Activated T-cell treated with anti-CD3 and anti-CD28 coated beads, Interleukin-2, amount 50 U/mL, for 4 hours (primary cell): ENCODE measurements around the gene PRKG1. TPM values are rescaled to one million over a fixed set of nuclear protein-coding genes. Genes with fewer than 3 reads are reported as not detected.
"Not testable (repeated sequence)": the region's sequence is repeated elsewhere in the genome, so short reads cannot be mapped to it uniquely, and the experiment has no call there.

Source experiments
- ATAC-seq, 2 donors: fragments of 200-7000 bp; cut with Tn5 transposase; one replicate each; pipeline ENCODE4 v1.10.0; 2021
- DNase-seq: peaks from one replicate; pipeline ENCODE4 v3.0.0-alpha.2; 2020
- H3K27me3 Mint-ChIP-seq: one replicate; pipeline ENCODE4 v1.8.0; 2021; ENCODE audit warnings: low read depth, mixed read lengths
- H3K36me3 Mint-ChIP-seq: one replicate; pipeline ENCODE4 v1.8.0; 2022; ENCODE audit warnings: mixed read lengths; ENCODE audit not compliant: insufficient read depth
- H3K4me1 Mint-ChIP-seq: one replicate; pipeline ENCODE4 v1.8.0; 2021; ENCODE audit warnings: low read depth, mixed read lengths
- H3K4me3 Mint-ChIP-seq: one replicate; pipeline ENCODE4 v1.8.0; 2021; ENCODE audit warnings: mild to moderate bottlenecking, moderate library complexity, mixed read lengths
- H3K9me3 Mint-ChIP-seq: one replicate; pipeline ENCODE4 v1.8.0; 2021; ENCODE audit warnings: mixed read lengths
- total RNA-seq, 3 donors: library from RNA; stranded (reverse); gene quantifications; one replicate each; pipeline ENCODE4 v1.2.1, GENCODE V29; 2021

The PRKG1 gene
- total RNA-seq, 3 donors from 2014 or later: 0.08 TPM; not detected in 2

DNA sequence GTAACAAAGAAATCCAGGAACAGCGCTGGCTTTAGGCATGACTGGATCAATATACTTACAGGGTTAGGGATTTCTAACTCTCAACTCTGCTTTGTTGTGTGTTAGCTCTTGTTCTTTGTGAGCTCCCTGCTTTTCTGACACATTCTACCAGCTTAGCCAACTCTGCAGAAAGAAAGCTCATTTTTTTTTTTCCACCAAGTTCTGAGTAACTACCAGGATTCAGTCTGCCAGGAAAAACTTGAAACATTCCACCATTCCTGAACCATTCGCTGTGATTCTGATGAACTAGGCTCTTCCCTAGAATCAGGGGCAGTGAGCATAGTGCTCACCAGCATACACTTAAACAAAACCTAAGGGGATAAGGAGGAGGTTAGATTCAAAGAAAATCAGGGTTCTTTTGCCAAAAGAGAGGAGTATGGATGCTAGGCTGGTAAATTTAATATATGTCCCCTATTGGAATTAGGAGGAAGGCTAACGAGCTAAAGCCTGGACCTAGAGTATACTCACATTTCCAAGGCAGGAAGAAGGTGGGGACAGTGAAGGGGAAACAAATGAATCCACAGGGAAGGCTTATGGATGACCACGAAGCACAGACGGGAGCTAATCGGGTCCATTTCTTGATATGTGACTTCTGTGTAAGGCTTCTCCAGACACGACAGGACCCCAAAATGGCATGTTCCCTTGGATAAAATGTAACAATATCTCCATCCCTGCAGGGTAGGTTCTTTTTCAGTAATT, 183.4 kb downstream of the PRKG1 start:
- Mint-ChIP-seq H3K27me3 (peaks cover 1% of the 10 kb centered on the region), H3K36me3 (no peaks in the 10 kb centered on the region), H3K4me3 (no peak overlapping the region), H3K9me3 (no peaks in the 10 kb centered on the region), H3K4me1 (no peaks in the 10 kb centered on the region)
- DNase-seq: no peak
- ATAC-seq: no peak

DNA sequence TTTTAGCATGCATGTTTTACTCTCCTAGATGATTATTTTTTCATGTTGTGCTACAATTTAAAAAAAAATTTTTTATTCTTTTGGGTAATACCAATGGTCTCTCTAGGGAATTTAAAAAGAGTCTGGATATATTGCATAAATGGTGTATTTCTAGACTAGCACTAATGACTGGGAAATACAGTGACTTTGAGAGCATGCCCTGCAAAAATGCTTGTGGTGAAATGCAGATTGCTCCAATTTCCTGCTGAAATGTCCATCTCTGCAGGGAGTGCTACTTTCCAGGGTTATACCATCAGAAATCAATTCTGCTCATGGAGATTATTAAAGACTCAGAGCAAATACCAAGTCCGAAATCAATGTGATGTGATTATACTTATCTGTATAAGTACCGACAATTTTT, 186.1 kb downstream of the PRKG1 start:
- no peaks in the 10 kb centered on the region for H3K9me3 Mint-ChIP-seq
- no peak for DNase-seq
- H3K4me3 Mint-ChIP-seq: no peak overlapping the region
- no peak for ATAC-seq
- no peaks in the 10 kb centered on the region for H3K4me1 Mint-ChIP-seq
- H3K36me3 Mint-ChIP-seq: no peaks in the 10 kb centered on the region
- peaks cover 4% of the 10 kb centered on the region for H3K27me3 Mint-ChIP-seq

DNA sequence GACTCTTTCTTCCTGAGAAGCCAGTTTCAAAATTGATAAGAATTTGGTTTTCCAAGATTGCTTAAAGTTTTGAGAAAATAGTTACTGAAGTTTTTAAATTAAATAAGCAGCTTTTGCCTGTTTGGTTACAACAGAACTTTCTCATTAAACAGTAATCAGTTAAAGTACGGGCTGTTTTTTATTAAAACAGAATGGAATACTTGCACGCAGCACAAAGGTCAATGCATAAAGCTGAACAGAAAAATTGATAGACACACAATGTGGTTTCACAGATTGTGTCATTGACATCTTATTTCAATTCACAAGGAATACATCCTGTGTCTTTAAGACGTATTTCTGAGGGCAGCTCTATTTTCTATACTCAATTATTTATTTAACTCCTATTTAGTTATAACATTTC, 192.2 kb downstream of the PRKG1 start:
- Mint-ChIP-seq H3K4me1 (no peaks in the 10 kb centered on the region), H3K9me3 (no peaks in the 10 kb centered on the region), H3K27me3 (peaks cover 6% of the 10 kb centered on the region), H3K36me3 (no peaks in the 10 kb centered on the region), H3K4me3 (no peak overlapping the region)
- no peak for ATAC-seq
- DNase-seq: no peak

DNA sequence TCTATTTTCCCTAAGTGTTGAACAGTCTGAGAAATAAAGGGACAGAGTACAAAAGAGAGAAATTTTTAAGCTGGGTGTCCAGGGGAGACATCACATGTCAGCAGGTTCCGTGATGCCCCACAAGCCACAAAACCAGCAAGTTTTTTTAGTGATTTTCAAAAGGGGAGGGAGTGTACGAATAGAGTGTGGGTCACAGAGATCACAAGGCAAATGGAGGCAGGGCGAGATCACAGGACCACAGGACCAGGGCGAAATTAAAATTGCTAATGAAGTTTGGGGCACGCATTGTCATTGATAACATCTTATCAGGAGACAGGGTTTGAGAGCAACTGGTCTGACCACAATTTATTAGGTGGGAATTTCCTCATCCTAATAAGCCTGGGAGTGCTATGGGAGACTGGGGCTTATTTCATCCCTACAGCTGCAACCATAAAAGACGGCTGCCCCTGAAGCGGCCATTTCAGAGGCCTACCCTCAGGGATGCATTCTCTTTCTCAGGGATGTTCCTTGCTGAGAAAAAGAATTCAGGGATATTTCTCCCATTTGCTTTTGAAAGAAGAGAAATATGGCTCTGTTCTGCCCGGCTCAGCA, 193.8 kb downstream of the PRKG1 start:
- not testable (repeated sequence) for H3K4me1 Mint-ChIP-seq, H3K4me3 Mint-ChIP-seq, H3K27me3 Mint-ChIP-seq, H3K36me3 Mint-ChIP-seq, H3K9me3 Mint-ChIP-seq, ATAC-seq, DNase-seq

DNA sequence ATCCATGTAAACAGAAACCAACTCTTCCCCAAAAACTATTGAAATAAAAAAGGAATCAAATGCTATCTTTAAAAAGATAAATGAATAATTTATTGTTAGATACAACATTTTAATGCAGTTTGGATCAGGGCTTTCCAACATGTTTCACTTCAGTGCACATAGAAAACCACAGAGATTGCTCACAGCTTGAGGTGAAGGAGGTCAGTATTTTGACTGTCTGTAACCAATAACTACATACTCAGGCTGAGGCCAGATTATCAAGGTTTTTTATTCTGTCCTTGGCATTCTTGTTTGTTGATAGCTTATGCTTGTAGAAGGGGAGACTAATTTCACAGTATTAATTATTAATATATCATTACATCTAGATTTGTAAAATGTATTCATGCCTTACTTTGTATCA, 195.5 kb downstream of the PRKG1 start:
- no peak for ATAC-seq
- no peaks in the 10 kb centered on the region for H3K36me3 Mint-ChIP-seq
- no peaks in the 10 kb centered on the region for H3K4me1 Mint-ChIP-seq

DNA sequence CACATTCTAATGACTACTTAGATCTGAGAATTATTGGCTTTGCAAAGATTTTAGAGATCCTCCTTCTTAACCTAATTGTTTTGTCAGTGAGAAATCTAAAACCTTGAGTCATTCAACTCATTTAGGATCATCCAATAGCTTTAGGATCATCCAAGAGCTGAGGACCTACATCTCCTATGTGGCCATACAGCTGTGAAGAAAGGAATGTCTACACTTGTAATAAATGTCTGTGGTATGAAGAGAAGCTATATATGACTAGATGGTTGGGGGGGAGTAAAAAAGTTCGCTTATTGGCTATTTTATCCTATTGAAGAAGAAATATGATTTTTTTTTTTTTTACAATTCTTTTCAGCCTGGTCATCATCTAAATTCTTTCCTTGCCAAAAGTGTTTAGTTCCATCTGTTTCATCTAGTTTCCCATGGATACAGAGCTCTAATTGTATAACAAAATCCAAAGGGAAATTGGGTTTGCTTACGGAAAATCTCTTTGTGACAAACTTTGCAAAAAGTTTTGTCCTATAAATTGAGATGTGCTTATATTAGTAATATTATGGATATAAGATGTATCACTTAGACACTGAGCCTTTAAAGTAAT, 196.7 kb downstream of the PRKG1 start:
- peaks cover 1% of the 10 kb centered on the region for H3K27me3 Mint-ChIP-seq
- no peak for ATAC-seq
- no peaks in the 10 kb centered on the region for H3K36me3 Mint-ChIP-seq
- no peaks in the 10 kb centered on the region for H3K4me1 Mint-ChIP-seq
- no peaks in the 10 kb centered on the region for H3K9me3 Mint-ChIP-seq
- no peak overlapping the region for H3K4me3 Mint-ChIP-seq
- no peak for DNase-seq

More for the DNA sequence above, 195.5 kb downstream of the PRKG1 start:
- no peak for DNase-seq
- Mint-ChIP-seq H3K9me3 (no peaks in the 10 kb centered on the region), H3K27me3 (peaks cover 2% of the 10 kb centered on the region), H3K4me3 (no peak overlapping the region)

DNA sequence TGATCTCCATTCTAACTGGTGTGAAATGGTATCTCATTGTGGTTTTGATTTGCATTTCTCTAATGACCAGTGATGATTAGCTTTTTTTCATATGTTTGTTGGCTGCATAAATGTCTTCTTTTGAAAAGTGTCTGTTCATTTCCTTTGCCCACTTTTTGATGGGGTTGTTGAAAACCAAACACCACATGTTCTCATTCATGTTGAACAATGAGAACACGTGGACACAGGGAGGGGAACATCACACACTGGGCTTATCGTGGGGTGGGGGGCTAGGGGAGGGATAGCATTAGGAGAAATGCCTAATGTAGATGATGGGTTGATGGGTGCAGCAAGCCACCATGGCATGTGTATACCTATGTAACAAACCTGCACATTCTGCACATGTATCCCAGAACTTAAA, 197.8 kb downstream of the PRKG1 start:
- not testable (repeated sequence) for H3K9me3 Mint-ChIP-seq, H3K27me3 Mint-ChIP-seq, H3K4me3 Mint-ChIP-seq, H3K36me3 Mint-ChIP-seq, DNase-seq, H3K4me1 Mint-ChIP-seq, ATAC-seq

DNA sequence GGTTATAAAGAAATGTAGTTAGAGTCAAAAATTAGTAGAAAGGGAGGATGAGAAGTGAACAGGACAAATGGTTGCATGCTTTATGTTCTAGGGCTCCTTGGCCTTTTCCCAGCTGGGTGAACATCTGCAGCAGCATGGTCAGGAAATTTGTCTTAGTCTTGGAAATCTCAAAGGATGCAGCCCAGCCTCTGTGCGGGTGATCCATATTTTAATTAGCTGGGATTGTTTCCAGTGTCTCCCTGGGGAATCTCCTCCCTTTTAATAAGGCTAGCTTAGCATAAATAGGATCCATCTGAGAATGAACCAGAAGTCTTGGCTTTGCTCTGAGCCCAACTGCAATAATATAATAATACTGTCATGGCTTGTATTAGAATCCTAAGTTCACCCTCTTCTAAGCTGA, 198.3 kb downstream of the PRKG1 start:
- Mint-ChIP-seq H3K4me3 (no peak overlapping the region), H3K27me3 (no peaks in the 10 kb centered on the region), H3K36me3 (no peaks in the 10 kb centered on the region), H3K4me1 (no peaks in the 10 kb centered on the region), H3K9me3 (no peaks in the 10 kb centered on the region)
- DNase-seq (no peak), ATAC-seq (no peak)

DNA sequence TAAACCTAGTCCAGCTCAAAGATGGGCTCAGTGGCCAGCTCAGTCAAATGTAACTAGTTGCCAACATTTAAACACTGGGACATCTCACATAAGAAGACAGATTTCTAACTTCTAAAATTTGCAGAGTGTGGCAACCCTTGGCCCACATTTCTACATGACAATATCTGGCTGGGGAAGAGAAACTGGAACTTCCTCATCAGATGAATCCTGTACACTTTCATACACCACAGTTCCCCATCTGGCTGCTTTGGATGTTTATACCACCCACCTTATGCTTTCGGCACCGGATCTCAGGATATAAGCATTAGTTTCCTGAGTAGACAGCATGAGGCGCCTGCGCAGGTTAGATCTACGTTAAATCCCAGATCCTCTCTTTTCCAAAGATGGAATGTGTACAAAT, 199.3 kb downstream of the PRKG1 start:
- Mint-ChIP-seq H3K27me3 (no peaks in the 10 kb centered on the region), H3K4me3 (no peak overlapping the region), H3K36me3 (no peaks in the 10 kb centered on the region), H3K4me1 (no peaks in the 10 kb centered on the region), H3K9me3 (no peaks in the 10 kb centered on the region)
- DNase-seq (no peak), ATAC-seq (no peak)

DNA sequence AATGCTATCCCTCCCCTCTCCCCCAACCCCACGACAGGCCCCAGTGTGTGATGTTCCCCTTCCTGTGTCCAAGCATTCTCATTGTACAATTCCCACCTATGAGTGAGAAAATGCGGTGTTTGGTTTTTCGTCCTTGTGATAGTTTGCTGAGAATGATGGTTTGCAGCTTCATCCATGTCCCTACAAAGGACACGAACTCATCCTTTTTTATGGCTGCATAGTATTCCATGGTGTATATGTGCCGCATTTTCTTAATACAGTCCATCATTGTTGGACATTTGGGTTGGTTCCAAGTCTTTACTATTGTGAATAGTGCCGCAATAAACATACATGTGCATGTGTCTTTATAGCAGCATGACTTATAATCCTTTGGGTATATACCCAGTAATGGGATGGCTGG, 201.8 kb downstream of the PRKG1 start:
- not testable (repeated sequence) for H3K9me3 Mint-ChIP-seq, DNase-seq, H3K36me3 Mint-ChIP-seq, ATAC-seq, H3K27me3 Mint-ChIP-seq, H3K4me1 Mint-ChIP-seq, H3K4me3 Mint-ChIP-seq

DNA sequence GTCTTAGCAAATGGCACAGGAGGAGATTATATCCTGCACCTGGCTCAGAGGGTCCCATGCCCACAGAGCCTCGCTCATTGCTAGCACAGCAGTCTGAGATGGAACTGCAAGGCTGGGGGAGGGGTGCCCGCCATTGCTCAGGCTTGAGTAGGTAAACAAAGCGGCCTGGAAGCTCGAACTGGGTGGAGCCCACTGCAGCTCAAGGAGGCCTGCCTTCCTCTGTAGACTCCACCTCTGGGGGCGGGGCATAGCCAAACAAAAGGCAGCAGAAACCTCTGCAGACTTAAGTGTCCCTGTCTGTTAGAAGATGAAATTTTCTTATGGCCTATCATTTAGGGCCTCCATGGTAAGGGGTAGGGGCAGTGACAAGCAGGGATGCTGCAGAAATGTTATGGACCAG, 207.1 kb downstream of the PRKG1 start:
- not testable (repeated sequence) for DNase-seq, H3K4me3 Mint-ChIP-seq, H3K27me3 Mint-ChIP-seq, H3K4me1 Mint-ChIP-seq, ATAC-seq, H3K36me3 Mint-ChIP-seq, H3K9me3 Mint-ChIP-seq

DNA sequence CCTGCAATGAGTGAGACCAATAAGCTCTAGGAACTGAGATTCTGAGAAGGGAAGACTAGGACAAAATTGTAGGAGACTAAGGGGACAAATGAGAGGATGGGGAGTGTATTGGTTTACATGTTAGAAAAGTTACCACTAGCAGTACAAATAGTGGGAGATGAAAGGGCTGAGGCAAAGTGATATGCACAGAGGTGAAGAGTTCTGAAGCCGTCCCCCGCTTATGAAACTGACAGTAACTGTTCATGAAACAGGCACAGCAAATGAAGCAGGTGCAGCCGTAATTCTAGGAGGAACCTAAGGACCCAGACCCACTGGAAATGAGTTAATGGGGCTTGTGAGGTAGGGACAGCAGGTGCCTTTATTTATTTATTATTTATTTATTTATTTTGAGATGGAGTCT, 211.3 kb downstream of the PRKG1 start:
- no peak for DNase-seq
- H3K9me3 Mint-ChIP-seq: no peaks in the 10 kb centered on the region
- H3K36me3 Mint-ChIP-seq: no peaks in the 10 kb centered on the region
- ATAC-seq: no peak
- no peaks in the 10 kb centered on the region for H3K27me3 Mint-ChIP-seq
- no peaks in the 10 kb centered on the region for H3K4me1 Mint-ChIP-seq
- no peak overlapping the region for H3K4me3 Mint-ChIP-seq

DNA sequence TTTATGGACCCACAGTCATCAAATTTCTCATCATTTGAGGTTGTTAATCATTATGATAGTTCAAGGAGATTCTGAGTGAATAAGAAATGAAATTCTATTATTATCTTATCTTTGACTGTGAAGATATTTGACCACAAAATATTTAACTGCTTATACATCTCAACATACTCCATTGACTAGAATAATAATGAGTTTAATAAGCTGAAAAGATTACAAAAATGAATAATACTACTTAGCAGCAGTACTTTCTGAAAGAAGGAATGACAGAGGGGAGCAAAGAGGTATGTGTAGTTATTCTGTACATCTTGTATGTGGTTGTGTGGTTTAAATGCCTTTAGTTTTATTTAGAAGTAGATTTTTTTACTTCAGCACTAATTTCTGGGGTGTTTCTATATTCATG, 214.2 kb downstream of the PRKG1 start:
- Mint-ChIP-seq H3K9me3 (no peaks in the 10 kb centered on the region), H3K27me3 (no peaks in the 10 kb centered on the region), H3K4me3 (no peak overlapping the region), H3K36me3 (no peaks in the 10 kb centered on the region), H3K4me1 (no peaks in the 10 kb centered on the region)
- DNase-seq (no peak), ATAC-seq (no peak)

DNA sequence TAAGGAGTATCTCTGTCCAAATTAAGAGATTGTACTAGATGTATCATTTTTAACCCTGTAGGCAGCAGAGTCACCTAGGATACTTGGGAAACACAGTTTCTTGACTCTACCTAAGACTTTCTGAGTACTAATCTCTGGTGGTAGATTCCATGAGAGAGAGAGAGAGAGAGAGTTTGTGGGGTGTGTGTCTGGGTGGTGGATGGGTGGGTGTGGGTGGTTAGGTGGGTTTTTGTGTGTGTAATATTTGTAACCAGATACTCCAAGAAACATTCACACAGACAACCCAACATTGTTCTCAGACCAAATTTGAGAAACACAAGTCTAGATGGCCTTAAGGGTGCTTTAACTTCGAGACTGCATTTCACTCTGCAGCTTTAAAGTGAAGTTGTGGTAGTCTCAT, 215.2 kb downstream of the PRKG1 start:
- no peak for DNase-seq
- H3K9me3 Mint-ChIP-seq: no peaks in the 10 kb centered on the region
- H3K27me3 Mint-ChIP-seq: no peaks in the 10 kb centered on the region
- ATAC-seq: no peak
- no peak overlapping the region for H3K4me3 Mint-ChIP-seq
- H3K4me1 Mint-ChIP-seq: no peaks in the 10 kb centered on the region
- H3K36me3 Mint-ChIP-seq: no peaks in the 10 kb centered on the region

DNA sequence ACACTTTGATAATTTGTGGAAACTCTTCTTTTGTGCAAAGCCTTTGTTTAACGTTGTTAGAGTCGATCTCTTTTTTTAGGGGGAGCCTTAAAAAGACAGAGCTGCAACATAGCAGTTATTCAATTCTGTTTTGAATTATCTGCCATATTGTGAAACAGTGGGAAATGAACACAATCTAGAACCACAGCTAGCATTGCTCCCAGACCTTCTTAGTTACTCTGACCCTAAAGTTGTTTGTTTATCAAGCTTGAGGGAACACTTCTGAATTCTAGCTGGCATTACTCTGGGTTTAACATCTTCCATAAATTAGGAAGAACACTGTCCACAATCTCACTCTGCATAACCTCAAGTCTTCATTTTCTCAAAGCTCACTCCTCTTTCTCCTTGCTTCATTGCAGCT, 217.7 kb downstream of the PRKG1 start:
- ATAC-seq (no peak), DNase-seq (no peak)
- Mint-ChIP-seq H3K27me3 (no peaks in the 10 kb centered on the region), H3K36me3 (no peaks in the 10 kb centered on the region), H3K9me3 (peaks cover 4% of the 10 kb centered on the region), H3K4me3 (no peak overlapping the region), H3K4me1 (no peaks in the 10 kb centered on the region)
